Gastroesophageal sphincter (tissue), 4 donors: Measurements from ENCODE around the gene PAFAH2. TPM values are rescaled to one million over a fixed set of nuclear protein-coding genes. Genes with fewer than 3 reads are reported as not detected.

Experiments
- ATAC-seq: fragments of 150-250 bp; one replicate; pipeline ENCODE4 v1.9.1; 2016; ENCODE audit warnings: mild to moderate bottlenecking, moderate library complexity
- H3K27ac ChIP-seq, 4 donors: fragments of 200-600 bp; sonication (generic) in 3 of 4; 1 replicate in 3 of 4; 2 replicates in 1 of 4; pipeline ENCODE4 v1.5.1; 2016 to 2019
- H3K27me3 ChIP-seq: fragments of 200-600 bp; sonication (generic); one replicate; pipeline ENCODE4 v1.5.1; 2019
- H3K36me3 ChIP-seq, 2 donors: fragments of 200-600 bp; sonication (generic); one replicate each; pipeline ENCODE4 v1.5.1; 2019; ENCODE audit warnings: control low read depth in 1 of 2
- H3K4me1 ChIP-seq, 3 donors: fragments of 200-600 bp; sonication (generic); 1 replicate in 2 of 3; 2 replicates in 1 of 3; pipeline ENCODE4 v1.5.1; 2016 to 2019; ENCODE audit warnings: control low read depth in 2 of 3
- H3K4me3 ChIP-seq, 2 donors: fragments of 200-600 bp; sonication (generic); one replicate each; pipeline ENCODE4 v1.5.1; 2019; ENCODE audit warnings: mild to moderate bottlenecking in 1 of 2, moderate library complexity in 1 of 2
- H3K9me3 ChIP-seq, 3 donors: fragments of 200-600 bp; sonication (generic); one replicate each; pipeline ENCODE4 v1.5.1; 2017 to 2019; ENCODE audit warnings: control low read depth in 2 of 3
- EP300 ChIP-seq: sonication (generic); formaldehyde crosslinking; IDR thresholded peaks from one replicate; pipeline ENCODE4 v1.6.1; 2017; ENCODE audit warnings: antibody characterized with exemption, mild to moderate bottlenecking
- POLR2A ChIP-seq, 2 donors: fragments of 450-650 bp; IDR thresholded peaks; one replicate each; pipeline ENCODE4 v1.6.1; 2017; ENCODE audit warnings: antibody characterized with exemption in 2 of 2, mild to moderate bottlenecking in 2 of 2, moderate library complexity in 1 of 2
- POLR2AphosphoS5 ChIP-seq: sonication (generic); formaldehyde crosslinking; IDR thresholded peaks from one replicate; pipeline ENCODE4 v1.6.1; 2017; ENCODE audit warnings: antibody characterized with exemption
- WGBS, 2 donors: methylation state at CpG; one replicate each; pipeline ENCODE4 v1.1.5; 2018; ENCODE audit warnings: low coverage in 1 of 2; 5-methylcytosine and 5-hydroxymethylcytosine counted together
- total RNA-seq, 4 donors: library from RNA; depleted of rRNA; stranded (reverse); fragments of >200 nt; gene quantifications; one replicate each; pipeline ENCODE4 v1.1.0, GENCODE V29; 2016
- TF ChIP-seq, protein P1 (sequence below), 4 experiments: fragments of 200-600 bp in 2 of 4; fragments of 450-650 bp in 2 of 4; sonication (generic) in 1 of 4; IDR thresholded peaks; one replicate each; pipeline ENCODE4 v1.5.1; 2017 to 2019; ENCODE audit warnings: antibody characterized with exemption in 4 of 4, mild to moderate bottlenecking in 2 of 4, moderate library complexity in 2 of 4

The PAFAH2 gene
- total RNA-seq, 4 donors from 2014 or later = 6.6 to 12.2 (median 8.5) TPM

GRCh38 chr1:25929016-25929415 is 68.8 kb downstream of the PAFAH2 start:
- 100% methylated on average over 1 of the region's 7 CpGs; no CpG with 5 or more reads in 1 of the 2 donors for WGBS, 2 donors
- ATAC-seq = no peak
- peaks cover 15% of the 10 kb centered on the region for H3K27me3 ChIP-seq
- no peaks in the 10 kb centered on the region for H3K9me3 ChIP-seq
- peaks cover 0 to 11% (median 0%) of the 10 kb centered on the region in 3 donors for H3K4me1 ChIP-seq
- TF ChIP-seq POLR2A (IDR thresholded peaks at IDR 0.05) (no peak), POLR2AphosphoS5 (no peak), EP300 (no peak)
- TF ChIP-seq, protein P1, sequence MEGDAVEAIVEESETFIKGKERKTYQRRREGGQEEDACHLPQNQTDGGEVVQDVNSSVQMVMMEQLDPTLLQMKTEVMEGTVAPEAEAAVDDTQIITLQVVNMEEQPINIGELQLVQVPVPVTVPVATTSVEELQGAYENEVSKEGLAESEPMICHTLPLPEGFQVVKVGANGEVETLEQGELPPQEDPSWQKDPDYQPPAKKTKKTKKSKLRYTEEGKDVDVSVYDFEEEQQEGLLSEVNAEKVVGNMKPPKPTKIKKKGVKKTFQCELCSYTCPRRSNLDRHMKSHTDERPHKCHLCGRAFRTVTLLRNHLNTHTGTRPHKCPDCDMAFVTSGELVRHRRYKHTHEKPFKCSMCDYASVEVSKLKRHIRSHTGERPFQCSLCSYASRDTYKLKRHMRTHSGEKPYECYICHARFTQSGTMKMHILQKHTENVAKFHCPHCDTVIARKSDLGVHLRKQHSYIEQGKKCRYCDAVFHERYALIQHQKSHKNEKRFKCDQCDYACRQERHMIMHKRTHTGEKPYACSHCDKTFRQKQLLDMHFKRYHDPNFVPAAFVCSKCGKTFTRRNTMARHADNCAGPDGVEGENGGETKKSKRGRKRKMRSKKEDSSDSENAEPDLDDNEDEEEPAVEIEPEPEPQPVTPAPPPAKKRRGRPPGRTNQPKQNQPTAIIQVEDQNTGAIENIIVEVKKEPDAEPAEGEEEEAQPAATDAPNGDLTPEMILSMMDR (IDR thresholded peaks at IDR 0.05) = no peak
- H3K27ac ChIP-seq = no peak overlapping the region
- no peak overlapping the region for H3K4me3 ChIP-seq
- H3K36me3 ChIP-seq = no peaks in the 10 kb centered on the region

DNA sequence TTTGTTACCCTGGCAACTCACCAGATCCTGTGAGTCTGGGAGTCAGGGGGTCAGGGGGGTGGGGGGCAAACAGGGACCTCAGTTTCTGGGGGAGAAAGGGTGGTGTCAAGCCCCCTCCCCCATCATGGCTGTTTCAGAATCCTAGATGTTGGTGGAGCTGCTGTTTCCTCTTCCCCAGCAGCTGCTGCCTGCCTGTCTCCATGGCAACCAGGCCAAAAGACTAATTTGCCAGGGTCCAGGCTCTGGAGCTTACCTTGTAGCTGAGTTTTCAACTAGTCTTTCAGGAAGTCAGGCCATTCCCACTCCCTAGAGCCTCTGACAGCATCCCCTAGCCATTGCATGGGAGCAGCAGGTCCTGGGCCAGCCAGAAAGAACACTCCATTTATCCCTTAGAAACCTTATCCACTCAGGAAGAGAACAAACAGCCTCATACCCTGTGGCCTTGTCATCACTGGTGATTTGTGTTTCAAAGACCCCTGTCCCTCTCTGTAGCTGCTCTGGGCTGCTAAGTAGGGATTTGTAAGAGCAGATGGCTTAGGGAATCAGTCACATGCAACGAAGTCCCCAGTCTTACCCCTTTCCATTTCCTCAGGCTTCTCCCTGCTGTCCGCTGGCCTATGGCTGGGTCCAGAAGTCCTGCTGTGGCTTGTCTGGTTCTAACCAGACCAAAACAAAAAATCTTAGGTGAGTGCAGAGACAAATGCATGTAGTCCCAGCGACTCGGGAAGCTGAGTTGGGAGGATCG is 70.2 kb downstream of the PAFAH2 start:
- TF ChIP-seq EP300 (no peak), POLR2A (IDR thresholded peaks at IDR 0.05) (no peak), POLR2AphosphoS5 (no peak)
- TF ChIP-seq, protein P1 (IDR thresholded peaks at IDR 0.05) = no peak
- H3K27ac ChIP-seq = no peak overlapping the region
- H3K4me3 ChIP-seq = no peak overlapping the region
- H3K27me3 ChIP-seq = peaks cover 20% of the 10 kb centered on the region
- H3K9me3 ChIP-seq = no peaks in the 10 kb centered on the region
- 93 to 100% methylated on average over 1 to 3 of the region's 5 CpGs for WGBS, 2 donors
- H3K36me3 ChIP-seq = no peaks in the 10 kb centered on the region
- H3K4me1 ChIP-seq = peaks cover 0 to 13% (median 4%) of the 10 kb centered on the region in 3 donors
- ATAC-seq = no peak

- no peak for ATAC-seq
- Histone ChIP-seq H3K4me3 (no peak overlapping the region), H3K4me1 (peaks cover 0 to 21% (median 4%) of the 10 kb centered on the region in 3 donors), H3K36me3 (no peaks in the 10 kb centered on the region), H3K9me3 (no peaks in the 10 kb centered on the region), H3K27ac (no peak overlapping the region), H3K27me3 (peaks cover 20% of the 10 kb centered on the region)
- WGBS, 2 donors = 75 to 81% methylated on average over 5 to 7 of the region's 13 CpGs
- TF ChIP-seq POLR2A (IDR thresholded peaks at IDR 0.05) (no peak), POLR2AphosphoS5 (no peak)
- TF ChIP-seq, protein P1 (IDR thresholded peaks at IDR 0.05) = no peak
Measured at GRCh38 chr1:25926731-25927496, 70.9 kb downstream of the PAFAH2 start.

DNA sequence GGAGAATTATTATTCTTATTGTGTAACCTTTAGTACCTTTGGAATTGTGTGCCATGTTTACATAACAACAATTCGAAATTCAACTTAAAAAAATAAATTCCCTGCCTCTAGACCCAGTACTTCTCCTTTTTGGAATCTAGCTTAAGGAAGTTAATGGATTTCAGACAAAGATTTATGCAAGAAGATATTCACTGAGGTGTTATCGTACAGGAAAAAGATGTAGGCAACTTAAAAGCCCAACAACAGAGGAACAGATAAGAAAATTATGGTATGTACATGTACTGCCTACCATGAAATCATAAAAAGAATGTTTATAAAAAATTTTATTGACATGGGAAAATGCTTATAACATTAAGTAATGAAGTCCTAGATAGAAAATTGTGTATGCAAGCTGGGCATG is 73.4 kb downstream of the PAFAH2 start:
- no peak overlapping the region for H3K4me3 ChIP-seq
- WGBS, 2 donors = 63 to 83% methylated on average over 2 of the region's 2 CpGs

More for the DNA sequence above, 73.4 kb downstream of the PAFAH2 start:
- Histone ChIP-seq H3K4me1 (peaks cover 0 to 21% (median 4%) of the 10 kb centered on the region in 3 donors), H3K9me3 (no peaks in the 10 kb centered on the region), H3K36me3 (no peaks in the 10 kb centered on the region), H3K27ac (no peak overlapping the region), H3K27me3 (peaks cover 20% of the 10 kb centered on the region)
- no peak for ATAC-seq
- TF ChIP-seq POLR2AphosphoS5 = no peak
- TF ChIP-seq EP300 = no peak
- no peak for TF ChIP-seq POLR2A (IDR thresholded peaks at IDR 0.05)
- TF ChIP-seq, protein P1 (IDR thresholded peaks at IDR 0.05) = no peak
